GM18861 (cell line): Measurements from ENCODE around the gene FTO.

Experiments used
- ATAC-seq: cut with Tn5 transposase; IDR thresholded peaks from one replicate; pipeline ENCODE4 v1.9.1; 2021; ENCODE audit not compliant: unreplicated experiment

The FTO gene

DNA sequence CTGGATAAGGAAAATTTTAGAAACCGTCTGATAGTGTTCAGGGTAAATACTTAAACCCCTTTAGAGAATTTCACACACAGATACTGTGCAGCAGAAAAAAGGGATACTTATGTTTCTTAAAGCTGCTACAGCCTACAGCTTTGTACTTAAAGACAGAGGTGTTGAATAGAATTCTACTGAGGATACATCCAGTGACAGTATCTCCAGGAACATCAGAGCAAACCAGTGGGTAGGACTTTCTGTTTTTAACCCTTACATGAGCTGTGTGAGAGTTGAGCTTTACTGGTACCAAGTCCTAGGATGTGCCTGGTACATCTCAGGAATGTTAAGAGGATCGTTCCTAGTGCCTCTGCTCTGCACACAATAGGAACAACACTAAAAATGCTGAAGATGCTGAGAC, 191.5 kb downstream of the FTO start:
- no peak for ATAC-seq

DNA sequence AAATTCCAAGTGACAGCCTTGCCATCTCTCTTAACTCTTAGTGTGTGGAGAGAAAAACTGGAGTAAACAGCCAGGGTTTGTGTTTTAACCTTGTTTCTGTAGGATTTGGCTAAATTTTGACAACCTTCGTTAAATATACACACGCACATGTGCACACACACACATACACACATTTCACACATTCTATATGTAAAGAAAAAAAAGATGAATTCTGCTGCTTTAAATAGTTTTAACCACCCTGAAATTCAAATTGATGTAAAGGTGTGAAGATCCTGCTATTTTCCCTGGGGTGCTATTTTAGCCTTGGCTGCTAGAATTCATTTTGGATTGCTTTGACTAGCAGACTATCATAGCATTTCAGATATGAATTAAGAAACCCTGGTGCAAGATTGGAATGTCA, 191.9 kb downstream of the FTO start:
- no peak for ATAC-seq

- no peak for ATAC-seq
These were observed 192.8 kb downstream of the FTO start for GRCh38 chr16:53896722-53897121.

DNA sequence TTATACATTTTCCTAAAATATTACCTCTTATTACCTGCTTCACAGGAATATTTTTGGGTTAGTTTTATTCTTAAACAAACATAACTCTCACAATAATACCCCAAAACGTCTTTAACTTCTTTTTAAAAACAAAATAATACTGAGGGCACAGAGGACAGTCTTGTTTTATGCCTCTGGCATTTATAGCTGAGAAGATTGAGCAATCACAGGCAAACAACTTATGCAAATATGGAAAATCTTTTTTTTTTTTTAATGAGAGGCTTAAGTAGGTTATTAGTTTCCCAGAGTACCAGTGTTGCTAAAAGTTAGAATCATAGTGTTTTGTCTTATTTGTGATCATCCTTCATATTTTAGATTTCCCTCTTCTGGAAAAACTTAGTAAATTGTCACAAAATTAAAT, 195.0 kb downstream of the FTO start:
- no peak for ATAC-seq

DNA sequence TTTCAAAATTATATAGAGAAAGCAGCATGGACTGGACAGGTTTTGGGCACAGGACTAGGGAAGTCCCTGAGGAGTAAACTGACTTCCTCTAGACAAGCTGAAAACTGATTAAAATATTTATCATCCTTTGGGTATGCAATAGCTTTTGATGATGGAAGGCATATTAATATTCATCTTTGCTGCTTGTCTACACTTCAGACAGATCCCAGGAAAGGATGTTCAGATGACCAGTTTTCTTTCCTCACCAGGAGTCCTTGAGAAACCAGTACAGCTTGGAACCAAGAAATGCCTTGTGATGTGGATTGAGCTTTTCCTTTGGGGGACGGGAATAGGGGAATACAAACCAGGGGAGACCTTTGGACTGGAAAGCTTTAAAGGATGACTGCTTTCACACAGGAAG, 195.5 kb downstream of the FTO start:
- no peak for ATAC-seq

DNA sequence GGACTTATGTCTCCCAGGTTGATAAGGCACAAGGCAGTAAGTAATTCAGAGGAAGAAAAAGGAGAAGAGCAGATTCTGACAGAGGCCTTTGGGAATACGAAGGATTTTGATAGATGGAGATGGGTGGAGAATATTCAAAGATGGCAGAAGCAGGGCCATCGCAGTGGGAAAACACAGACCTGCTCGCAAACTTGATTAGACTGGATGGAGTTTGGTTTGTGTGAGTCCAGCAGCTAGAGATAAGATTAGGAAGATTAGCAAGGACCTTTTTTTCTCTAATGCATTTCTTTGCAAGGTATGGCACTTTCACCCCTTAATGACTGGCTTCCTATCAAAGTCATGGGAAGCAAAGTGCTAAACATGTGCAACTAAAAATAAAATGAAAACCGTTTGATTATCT, 196.7 kb downstream of the FTO start:
- no peak for ATAC-seq

- ATAC-seq, result no peak
These were observed 197.5 kb downstream of the FTO start for GRCh38 chr16:53901408-53901807.

DNA sequence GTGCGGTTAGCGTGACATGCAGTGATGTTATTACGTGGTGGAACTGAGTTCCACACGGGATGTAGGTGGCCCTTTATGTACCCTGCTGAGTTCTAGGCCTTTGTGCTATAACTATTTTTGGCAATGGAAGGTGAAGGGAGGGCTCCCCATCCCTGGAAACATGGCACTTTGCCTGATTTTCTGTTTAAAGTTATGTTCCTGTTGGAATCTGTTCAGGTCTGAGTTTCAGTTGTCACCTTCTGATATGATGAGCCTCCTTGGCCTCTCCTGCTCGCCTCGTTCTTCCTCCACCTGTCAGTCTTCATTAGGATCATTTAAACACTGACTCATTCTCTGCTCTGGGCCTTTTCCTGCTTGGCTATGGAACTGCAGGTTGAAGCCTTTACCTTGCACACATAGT, 200.6 kb downstream of the FTO start:
- ATAC-seq, result no peak

- no peak for ATAC-seq
These were observed 201.1 kb downstream of the FTO start for GRCh38 chr16:53905028-53905427.

DNA sequence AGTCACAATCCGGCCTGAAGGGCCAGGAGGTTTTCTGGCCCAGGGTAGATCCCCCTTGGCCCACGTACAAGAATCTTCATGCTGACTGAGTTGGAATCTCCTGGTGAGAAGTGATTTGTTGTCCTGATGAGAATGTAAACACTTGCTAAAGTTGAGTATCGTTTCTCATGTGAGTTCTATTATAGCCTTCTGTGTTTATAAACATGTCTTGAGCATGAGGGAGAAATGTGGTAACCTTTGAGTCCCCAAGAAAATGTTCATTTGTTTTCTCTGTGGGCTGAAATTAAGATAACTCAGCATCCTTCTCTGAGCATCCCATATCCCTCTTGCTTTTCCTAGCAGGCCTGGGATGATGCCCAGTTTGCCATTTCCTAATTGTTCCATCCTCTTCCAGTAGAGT, 204.8 kb downstream of the FTO start:
- ATAC-seq, result no peak

- no peak for ATAC-seq
These were observed 207.0 kb downstream of the FTO start for GRCh38 chr16:53910990-53911389.

- ATAC-seq, result no peak
These were observed 207.6 kb downstream of the FTO start for GRCh38 chr16:53911513-53911912.

- peak; percentile 64 for ATAC-seq
These were observed 208.2 kb downstream of the FTO start for GRCh38 chr16:53912155-53912554.

- ATAC-seq, result no peak
These were observed 209.3 kb downstream of the FTO start for GRCh38 chr16:53913099-53913870.

- ATAC-seq, result no peak
These were observed 210.0 kb downstream of the FTO start for GRCh38 chr16:53913920-53914319.

GRCh38 chr16:53914736-53915135, 210.8 kb downstream of the FTO start:
- no peak for ATAC-seq

DNA sequence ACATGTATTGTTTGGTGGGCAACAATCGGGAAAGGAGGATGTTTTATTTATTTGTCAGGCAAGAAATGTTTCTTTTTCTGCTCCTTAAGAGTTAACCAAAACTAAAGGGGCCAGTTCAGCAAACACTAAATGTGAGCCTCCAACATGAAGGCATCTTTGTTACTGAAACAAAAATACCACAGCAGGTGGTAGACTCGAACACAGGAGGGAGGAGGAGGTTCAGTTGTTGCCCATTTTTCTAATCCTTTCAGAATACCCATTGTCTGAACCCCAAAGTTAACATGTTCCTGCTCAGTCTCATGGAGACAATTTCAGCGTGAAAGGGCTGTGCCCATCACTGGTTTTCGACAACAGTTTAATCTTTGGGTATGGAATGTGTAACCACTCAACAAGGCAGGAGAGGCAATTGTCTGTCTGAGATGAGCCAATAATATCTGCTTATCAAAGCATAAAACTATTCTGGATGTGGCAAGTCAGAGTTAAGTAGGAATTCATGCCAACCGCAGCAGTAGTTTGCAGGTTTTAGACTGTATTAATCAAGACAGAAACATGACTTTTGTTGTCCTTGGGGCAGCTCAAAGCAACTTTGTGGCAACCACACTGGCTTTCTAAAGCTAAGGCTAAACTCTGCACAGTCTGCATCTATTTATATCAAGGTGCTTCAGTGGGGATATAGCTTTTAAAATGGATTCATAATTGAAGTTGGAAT, 211.7 kb downstream of the FTO start:
- ATAC-seq, result no peak

GRCh38 chr16:53920988-53921387, 217.0 kb downstream of the FTO start:
- ATAC-seq, result no peak

GRCh38 chr16:53922067-53922806, 218.3 kb downstream of the FTO start:
- ATAC-seq, result no peak

DNA sequence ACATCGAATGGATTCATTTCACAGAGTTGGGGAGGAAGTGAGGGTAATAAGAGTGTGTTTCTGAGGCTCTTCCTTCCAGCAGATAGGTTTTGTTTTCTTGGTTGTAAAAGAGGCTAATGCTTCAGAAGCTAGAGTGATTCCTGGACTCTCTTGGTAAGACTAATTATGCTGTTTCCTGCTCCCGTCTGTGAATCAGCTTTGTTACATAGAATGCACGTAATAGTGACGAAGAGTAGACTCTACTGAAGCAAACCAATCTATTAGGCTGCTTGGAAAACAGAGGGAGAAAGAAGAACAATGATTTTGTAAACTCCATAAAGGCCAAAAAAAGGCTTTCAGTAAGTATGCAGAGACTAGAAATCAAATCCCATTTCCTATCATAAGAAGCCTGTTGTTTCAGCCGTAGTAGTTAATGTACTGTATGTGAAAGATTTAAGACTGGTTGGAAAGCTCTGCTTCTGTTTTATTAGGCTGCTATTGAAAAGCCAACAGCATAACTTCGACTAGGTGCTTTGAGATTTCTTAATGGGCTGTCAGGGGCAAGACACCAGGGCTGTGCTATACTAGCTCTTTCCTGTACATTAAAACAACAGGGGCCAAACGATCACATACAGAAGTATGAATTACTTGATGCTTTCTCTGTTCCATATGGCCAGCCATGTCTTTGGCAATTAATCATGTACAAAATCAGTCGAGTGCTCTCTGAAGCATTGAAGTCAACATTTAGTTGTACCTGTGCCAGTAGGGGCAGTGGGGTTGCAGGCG, 219.0 kb downstream of the FTO start:
- ATAC-seq, result no peak
